ENCODE data around the gene RBM33. TPM values are rescaled to one million over a fixed set of nuclear protein-coding genes. Genes with fewer than 3 reads are reported as not detected.

The RBM33 gene
- total and polyA plus RNA-seq, 9 of the 15 experiments (the other 6 are each of a cell fraction or from before 2014, with no cell fraction given) = 4.4 to 80.7 (median 27.3) TPM

DNA sequence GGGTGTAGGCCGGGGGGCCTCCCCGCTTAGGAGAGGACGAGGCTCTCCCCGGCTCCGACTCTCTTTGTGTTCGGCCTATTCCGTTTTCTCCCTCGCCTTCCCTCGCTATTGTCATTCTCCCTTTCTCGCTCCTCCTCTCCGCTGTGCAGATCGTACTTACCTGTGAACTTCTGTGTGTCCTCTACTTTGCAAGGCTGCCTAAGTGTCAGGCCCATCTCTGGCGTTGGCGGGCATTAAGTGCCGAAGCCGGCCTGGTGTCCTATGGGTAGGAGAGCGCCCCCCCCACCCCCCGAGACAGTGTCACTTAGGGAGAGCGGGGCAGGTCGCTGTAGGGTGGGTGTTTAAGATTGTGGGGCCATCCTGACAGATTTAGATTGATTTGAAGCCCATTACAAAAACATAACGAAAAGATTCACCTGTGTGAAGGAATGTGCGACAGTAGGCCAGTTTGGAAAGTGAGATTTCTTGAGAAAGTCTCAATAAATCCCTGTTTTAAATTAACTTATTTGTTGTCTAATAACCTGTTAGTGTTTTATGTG is 579 bp downstream of the RBM33 start (continued):
- TF ChIP-seq, protein P1, sequence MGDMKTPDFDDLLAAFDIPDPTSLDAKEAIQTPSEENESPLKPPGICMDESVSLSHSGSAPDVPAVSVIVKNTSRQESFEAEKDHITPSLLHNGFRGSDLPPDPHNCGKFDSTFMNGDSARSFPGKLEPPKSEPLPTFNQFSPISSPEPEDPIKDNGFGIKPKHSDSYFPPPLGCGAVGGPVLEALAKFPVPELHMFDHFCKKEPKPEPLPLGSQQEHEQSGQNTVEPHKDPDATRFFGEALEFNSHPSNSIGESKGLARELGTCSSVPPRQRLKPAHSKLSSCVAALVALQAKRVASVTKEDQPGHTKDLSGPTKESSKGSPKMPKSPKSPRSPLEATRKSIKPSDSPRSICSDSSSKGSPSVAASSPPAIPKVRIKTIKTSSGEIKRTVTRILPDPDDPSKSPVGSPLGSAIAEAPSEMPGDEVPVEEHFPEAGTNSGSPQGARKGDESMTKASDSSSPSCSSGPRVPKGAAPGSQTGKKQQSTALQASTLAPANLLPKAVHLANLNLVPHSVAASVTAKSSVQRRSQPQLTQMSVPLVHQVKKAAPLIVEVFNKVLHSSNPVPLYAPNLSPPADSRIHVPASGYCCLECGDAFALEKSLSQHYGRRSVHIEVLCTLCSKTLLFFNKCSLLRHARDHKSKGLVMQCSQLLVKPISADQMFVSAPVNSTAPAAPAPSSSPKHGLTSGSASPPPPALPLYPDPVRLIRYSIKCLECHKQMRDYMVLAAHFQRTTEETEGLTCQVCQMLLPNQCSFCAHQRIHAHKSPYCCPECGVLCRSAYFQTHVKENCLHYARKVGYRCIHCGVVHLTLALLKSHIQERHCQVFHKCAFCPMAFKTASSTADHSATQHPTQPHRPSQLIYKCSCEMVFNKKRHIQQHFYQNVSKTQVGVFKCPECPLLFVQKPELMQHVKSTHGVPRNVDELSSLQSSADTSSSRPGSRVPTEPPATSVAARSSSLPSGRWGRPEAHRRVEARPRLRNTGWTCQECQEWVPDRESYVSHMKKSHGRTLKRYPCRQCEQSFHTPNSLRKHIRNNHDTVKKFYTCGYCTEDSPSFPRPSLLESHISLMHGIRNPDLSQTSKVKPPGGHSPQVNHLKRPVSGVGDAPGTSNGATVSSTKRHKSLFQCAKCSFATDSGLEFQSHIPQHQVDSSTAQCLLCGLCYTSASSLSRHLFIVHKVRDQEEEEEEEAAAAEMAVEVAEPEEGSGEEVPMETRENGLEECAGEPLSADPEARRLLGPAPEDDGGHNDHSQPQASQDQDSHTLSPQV (IDR thresholded peaks at IDR 0.05) = no peak
- TF ChIP-seq HDAC3 (IDR thresholded peaks at IDR 0.05; ENCODE audit: borderline replicate concordance, partially characterized antibody) (no peak), NR3C1 (CRISPR knock-in tag; IDR thresholded peaks at IDR 0.05) (no peak), NFXL1 (CRISPR knock-in tag; IDR thresholded peaks at IDR 0.05) (no peak), ZBTB8A (IDR thresholded peaks at IDR 0.05; ENCODE audit: partially characterized antibody) (no peak), SNIP1 (IDR thresholded peaks at IDR 0.05; ENCODE audit: low read depth) (no peak), KLF10 (CRISPR knock-in tag; IDR thresholded peaks at IDR 0.05) (no peak), SP1 (CRISPR knock-in tag; IDR thresholded peaks at IDR 0.05) (no peak), ZNF668 (CRISPR knock-in tag; IDR thresholded peaks at IDR 0.05) (no peak)
- TF ChIP-seq, protein P2, sequence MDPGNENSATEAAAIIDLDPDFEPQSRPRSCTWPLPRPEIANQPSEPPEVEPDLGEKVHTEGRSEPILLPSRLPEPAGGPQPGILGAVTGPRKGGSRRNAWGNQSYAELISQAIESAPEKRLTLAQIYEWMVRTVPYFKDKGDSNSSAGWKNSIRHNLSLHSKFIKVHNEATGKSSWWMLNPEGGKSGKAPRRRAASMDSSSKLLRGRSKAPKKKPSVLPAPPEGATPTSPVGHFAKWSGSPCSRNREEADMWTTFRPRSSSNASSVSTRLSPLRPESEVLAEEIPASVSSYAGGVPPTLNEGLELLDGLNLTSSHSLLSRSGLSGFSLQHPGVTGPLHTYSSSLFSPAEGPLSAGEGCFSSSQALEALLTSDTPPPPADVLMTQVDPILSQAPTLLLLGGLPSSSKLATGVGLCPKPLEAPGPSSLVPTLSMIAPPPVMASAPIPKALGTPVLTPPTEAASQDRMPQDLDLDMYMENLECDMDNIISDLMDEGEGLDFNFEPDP (CRISPR knock-in tag; IDR thresholded peaks at IDR 0.05) = no peak
- TF ChIP-seq, protein P3, sequence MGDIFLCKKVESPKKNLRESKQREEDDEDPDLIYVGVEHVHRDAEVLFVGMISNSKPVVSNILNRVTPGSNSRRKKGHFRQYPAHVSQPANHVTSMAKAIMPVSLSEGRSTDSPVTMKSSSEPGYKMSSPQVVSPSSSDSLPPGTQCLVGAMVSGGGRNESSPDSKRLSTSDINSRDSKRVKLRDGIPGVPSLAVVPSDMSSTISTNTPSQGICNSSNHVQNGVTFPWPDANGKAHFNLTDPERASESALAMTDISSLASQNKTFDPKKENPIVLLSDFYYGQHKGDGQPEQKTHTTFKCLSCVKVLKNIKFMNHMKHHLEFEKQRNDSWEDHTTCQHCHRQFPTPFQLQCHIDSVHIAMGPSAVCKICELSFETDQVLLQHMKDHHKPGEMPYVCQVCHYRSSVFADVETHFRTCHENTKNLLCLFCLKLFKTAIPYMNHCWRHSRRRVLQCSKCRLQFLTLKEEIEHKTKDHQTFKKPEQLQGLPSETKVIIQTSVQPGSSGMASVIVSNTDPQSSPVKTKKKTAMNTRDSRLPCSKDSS (IDR thresholded peaks at IDR 0.05; ENCODE audit: low read depth, partially characterized antibody) = no peak
- TF ChIP-seq, protein P4, sequence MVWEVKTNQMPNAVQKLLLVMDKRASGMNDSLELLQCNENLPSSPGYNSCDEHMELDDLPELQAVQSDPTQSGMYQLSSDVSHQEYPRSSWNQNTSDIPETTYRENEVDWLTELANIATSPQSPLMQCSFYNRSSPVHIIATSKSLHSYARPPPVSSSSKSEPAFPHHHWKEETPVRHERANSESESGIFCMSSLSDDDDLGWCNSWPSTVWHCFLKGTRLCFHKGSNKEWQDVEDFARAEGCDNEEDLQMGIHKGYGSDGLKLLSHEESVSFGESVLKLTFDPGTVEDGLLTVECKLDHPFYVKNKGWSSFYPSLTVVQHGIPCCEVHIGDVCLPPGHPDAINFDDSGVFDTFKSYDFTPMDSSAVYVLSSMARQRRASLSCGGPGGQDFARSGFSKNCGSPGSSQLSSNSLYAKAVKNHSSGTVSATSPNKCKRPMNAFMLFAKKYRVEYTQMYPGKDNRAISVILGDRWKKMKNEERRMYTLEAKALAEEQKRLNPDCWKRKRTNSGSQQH (CRISPR knock-in tag; IDR thresholded peaks at IDR 0.05) = no peak; the same call in 1 of the 2 replicates
- TF ChIP-seq, protein P5, sequence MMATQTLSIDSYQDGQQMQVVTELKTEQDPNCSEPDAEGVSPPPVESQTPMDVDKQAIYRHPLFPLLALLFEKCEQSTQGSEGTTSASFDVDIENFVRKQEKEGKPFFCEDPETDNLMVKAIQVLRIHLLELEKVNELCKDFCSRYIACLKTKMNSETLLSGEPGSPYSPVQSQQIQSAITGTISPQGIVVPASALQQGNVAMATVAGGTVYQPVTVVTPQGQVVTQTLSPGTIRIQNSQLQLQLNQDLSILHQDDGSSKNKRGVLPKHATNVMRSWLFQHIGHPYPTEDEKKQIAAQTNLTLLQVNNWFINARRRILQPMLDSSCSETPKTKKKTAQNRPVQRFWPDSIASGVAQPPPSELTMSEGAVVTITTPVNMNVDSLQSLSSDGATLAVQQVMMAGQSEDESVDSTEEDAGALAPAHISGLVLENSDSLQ (IDR thresholded peaks at IDR 0.05) = peak; percentile 64

Data from K562 (cell line).